Measurements from ENCODE around the gene CCDC47.

The CCDC47 gene

GRCh38 chr17:63698886-63699637 is 74.3 kb downstream of the CCDC47 start:
- H3K4me3 ChIP-seq (replicated peaks; ENCODE audit: low read depth, low read length): peak overlapping the region; percentile 57
- TF ChIP-seq CTCF (IDR thresholded peaks at IDR 0.05; ENCODE audit: low read length, missing control alignments): no peak
- DNase-seq (ENCODE audit: low read depth): peak; percentile 48

- H3K4me3 ChIP-seq (replicated peaks; ENCODE audit: low read depth, low read length): peak overlapping the region; percentile 57
- DNase-seq (ENCODE audit: low read depth): no peak
- no peak for TF ChIP-seq CTCF (IDR thresholded peaks at IDR 0.05; ENCODE audit: low read length, missing control alignments)
Measured at GRCh38 chr17:63698381-63698885, 75.0 kb downstream of the CCDC47 start.

- H3K4me3 ChIP-seq (replicated peaks; ENCODE audit: low read depth, low read length): no peak overlapping the region
- TF ChIP-seq CTCF (IDR thresholded peaks at IDR 0.05; ENCODE audit: low read length, missing control alignments): peak; percentile 52
- DNase-seq (ENCODE audit: low read depth): peak; percentile 48
Measured at GRCh38 chr17:63697341-63698286, 75.8 kb downstream of the CCDC47 start.

GRCh38 chr17:63696381-63696961 is 76.9 kb downstream of the CCDC47 start:
- H3K4me3 ChIP-seq (replicated peaks; ENCODE audit: low read depth, low read length): no peak overlapping the region
- TF ChIP-seq CTCF (IDR thresholded peaks at IDR 0.05; ENCODE audit: low read length, missing control alignments): peak; percentile 44
- DNase-seq (ENCODE audit: low read depth): peak; percentile 57

GRCh38 chr17:63695889-63696288 is 77.5 kb downstream of the CCDC47 start:
- no peak for TF ChIP-seq CTCF (IDR thresholded peaks at IDR 0.05; ENCODE audit: low read length, missing control alignments)
- no peak overlapping the region for H3K4me3 ChIP-seq (replicated peaks; ENCODE audit: low read depth, low read length)
- DNase-seq (ENCODE audit: low read depth): no peak
